GM12878 (cell line): Measurements from ENCODE around the gene PNMA8B. TPM values are rescaled to one million over a fixed set of nuclear protein-coding genes. Genes with fewer than 3 reads are reported as not detected.

ENCODE experiments used
- ATAC-seq: fragments of 200-7000 bp; cut with Tn5 transposase; 3 replicates; pipeline ENCODE4 v1.9.1; 2020; ENCODE audit warnings: mild to moderate bottlenecking, moderate library complexity
- BruUV-seq: library from RNA; stranded (reverse); fragments of 400-500 nt; replicated peaks from 2 replicates; lab custom pipeline; 2021; lab: Mats Ljungman, UMichigan
- CTCF ChIA-PET: fragments of 300-600 bp; sonication (Branson Sonifier 250); formaldehyde crosslinking; extraction: SDS; loops from one replicate; lab custom pipeline; 2021; ENCODE audit warnings: inconsistent platforms; lab: Yijun Ruan, JAX
- POLR2A ChIA-PET: fragments of 350-600 bp; formaldehyde crosslinking; extraction: SDS; loops from one replicate; lab custom pipeline; 2021; ENCODE audit warnings: inconsistent platforms; lab: Charles Lee
- RAD21 ChIA-PET: fragments of 300-600 bp; sonication (Branson Sonifier 250); formaldehyde crosslinking; loops from one replicate; lab custom pipeline; 2023; ENCODE audit warnings: antibody characterized with exemption; ENCODE audit not compliant: unreplicated experiment; lab: Charles Lee
- SMC1A ChIA-PET: fragments of 300-600 bp; sonication (Branson Sonifier 250); formaldehyde crosslinking; loops from one replicate; lab custom pipeline; 2023; ENCODE audit not compliant: unreplicated experiment, uncharacterized antibody; lab: Charles Lee
- DNase-seq: peaks from one replicate; pipeline ENCODE4 v3.0.0-alpha.2; 2011; ENCODE audit warnings: low read depth, low spot score
- FAIRE-seq: peaks from 3 replicates; lab custom pipeline; 2011; peaks lifted over from hg19 to GRCh38; lab: Jason Lieb, UNC
- H2AFZ ChIP-seq: 2 replicates; pipeline ENCODE4 v1.6.0; 2011; ENCODE audit warnings: low read depth, low read length, control low read depth; ENCODE audit not compliant: control insufficient read depth
- H3K27ac ChIP-seq: 2 replicates; pipeline ENCODE4 v1.5.1; 2011; ENCODE audit warnings: control low read depth; ENCODE audit not compliant: control insufficient read depth, insufficient read depth
- H3K27me3 ChIP-seq, 2 experiments: replicated peaks in 1 of 2; 2 replicates each; pipeline versions ENCODE4 v1.6.0 to v1.6.1; 2011; ENCODE audit warnings: low read length in 1 of 2; ENCODE audit not compliant: control insufficient read depth in 2 of 2, insufficient read depth in 2 of 2
- H3K36me3 ChIP-seq, 2 experiments: 2 replicates each; pipeline ENCODE4 v1.5.1; 2011; ENCODE audit warnings: low read length in 1 of 2; ENCODE audit not compliant: control insufficient read depth in 2 of 2, insufficient read depth in 2 of 2
- H3K4me1 ChIP-seq: 2 replicates; pipeline ENCODE4 v1.6.1; 2011; ENCODE audit warnings: mild to moderate bottlenecking, low read length, moderate library complexity, mixed read lengths; ENCODE audit not compliant: control insufficient read depth, insufficient read depth
- H3K4me2 ChIP-seq: 2 replicates; pipeline ENCODE4 v1.6.0; 2011; ENCODE audit warnings: control low read depth; ENCODE audit not compliant: control insufficient read depth, insufficient read depth
- H3K4me3 ChIP-seq: fragments of 200-600 bp; sonication (generic); 2 replicates; pipeline ENCODE4 v1.5.1; 2016
- H3K79me2 ChIP-seq: 2 replicates; pipeline ENCODE4 v1.6.0; 2011; ENCODE audit warnings: low read length; ENCODE audit not compliant: control insufficient read depth, insufficient read depth
- H3K9ac ChIP-seq: 2 replicates; pipeline ENCODE4 v1.8.0; 2011; ENCODE audit warnings: low read length, control low read depth, mixed read lengths; ENCODE audit not compliant: control insufficient read depth, insufficient read depth
- H3K9me3 ChIP-seq: replicated peaks from 3 replicates; pipeline ENCODE4 v1.5.1; 2011; ENCODE audit warnings: mild to moderate bottlenecking, low read length; ENCODE audit not compliant: control insufficient read depth, insufficient read depth
- H4K20me1 ChIP-seq: 2 replicates; pipeline ENCODE4 v1.6.0; 2011; ENCODE audit not compliant: control insufficient read depth, insufficient read depth
- CHD4 ChIP-seq: fragments of 200-600 bp; sonication (generic); IDR thresholded peaks from 2 replicates; pipeline ENCODE4 v1.6.1; 2016; ENCODE audit warnings: mild to moderate bottlenecking
- EED ChIP-seq: sonication (generic); IDR thresholded peaks from 2 replicates; pipeline ENCODE4 v1.6.1; 2016; ENCODE audit warnings: antibody characterized with exemption, low read depth
- LARP7 ChIP-seq: fragments of 450-650 bp; IDR thresholded peaks from 2 replicates; pipeline ENCODE4 v1.6.1; 2017; ENCODE audit warnings: mild to moderate bottlenecking
- NRF1 ChIP-seq: conservative IDR thresholded peaks from 2 replicates; pipeline ENCODE4 v1.6.1; 2011; ENCODE audit warnings: mild to moderate bottlenecking, low read depth, low read length, improper control_type of control experiment
- POLR2A ChIP-seq: IDR thresholded peaks from 2 replicates; pipeline ENCODE4 v1.6.1; 2011; ENCODE audit warnings: low read depth, mild to moderate bottlenecking, low read length
- YBX1 ChIP-seq: fragments of 450-650 bp; IDR thresholded peaks from 2 replicates; pipeline ENCODE4 v1.6.1; 2016; ENCODE audit warnings: antibody characterized with exemption
- ZNF384 ChIP-seq: IDR thresholded peaks from 2 replicates; pipeline ENCODE4 v1.6.1; 2012; ENCODE audit warnings: low read depth, mild to moderate bottlenecking, low read length, improper control_type of control experiment, borderline replicate concordance
- ZSCAN29 ChIP-seq: fragments of 450-650 bp; IDR thresholded peaks from 2 replicates; pipeline ENCODE4 v1.6.1; 2017; ENCODE audit warnings: mild to moderate bottlenecking, moderate library complexity
- WGBS: methylation state at CpG from one replicate; pipeline ENCODE4 v1.1.6; 2016; ENCODE audit warnings: low lambda C conversion rate; ENCODE audit not compliant: insufficient replicate concordance, insufficient coverage; ENCODE audit errors: missing lambda C conversion rate; 5-methylcytosine and 5-hydroxymethylcytosine counted together
- in situ Hi-C: fragments of 300-500 bp; cut with MboI; formaldehyde crosslinking; loops from 9 replicates; pipeline ENCODE4 v1.14.3; 2018; ENCODE audit warnings: mixed read lengths
- intact Hi-C: fragments of 100-400 bp; cut with micrococcal nuclease; formaldehyde crosslinking; loops from one replicate; pipeline ENCODE4 v1.14.2; 2022; ENCODE audit not compliant: unreplicated experiment
- polyA plus RNA-seq, 11 experiments: library from polyadenylated mRNA; depleted of rRNA in 4 of 11; unstranded in 6 of 11; stranded (reverse) in 5 of 11; fragments of >200 nt; fragmentation: Nextera tagmentation in 4 of 11; fragmentation: Illumina TruSeq in 1 of 11; extraction: Ambion mirVana in 4 of 11; extraction: Trizol in 1 of 11; gene quantifications; 1 replicate in 1 of 11; 2 replicates in 10 of 11; pipeline versions ENCODE4 v1.2.1 to v1.2.3, GENCODE V29; 2011 to 2016; ENCODE audit warnings: inconsistent platforms in 2 of 11, missing spikeins in 2 of 11, low read depth in 1 of 11
- total RNA-seq, 4 experiments: library from RNA; depleted of rRNA in 3 of 4; stranded (reverse); fragments of >200 nt in 3 of 4; fragmentation: Illumina TruSeq in 1 of 4; extraction: Trizol in 1 of 4; gene quantifications; 2 replicates each; pipeline versions ENCODE4 v1.2.1 to v1.2.3, GENCODE V29; 2013 to 2021
- TF ChIP-seq, protein P1 (sequence below): IDR thresholded peaks from 2 replicates; pipeline ENCODE4 v1.6.1; 2011; ENCODE audit warnings: mild to moderate bottlenecking, low read depth, low read length, moderate library complexity; ENCODE audit not compliant: insufficient replicate concordance
- TF ChIP-seq, protein P2 (sequence below): fragments of 450-650 bp; IDR thresholded peaks from 2 replicates; pipeline ENCODE4 v1.6.1; 2018; ENCODE audit warnings: mild to moderate bottlenecking, low read depth, moderate library complexity; ENCODE audit not compliant: partially characterized antibody
- TF ChIP-seq, protein P3 (sequence below): fragments of 450-650 bp; IDR thresholded peaks from 2 replicates; pipeline ENCODE4 v1.6.1; 2016; ENCODE audit warnings: mild to moderate bottlenecking

The PNMA8B gene
- total and polyA plus RNA-seq, 10 of the 15 experiments (the other 5 are each of a cell fraction or from before 2014, with no cell fraction given): 0.01 TPM; not detected in 9

DNA sequence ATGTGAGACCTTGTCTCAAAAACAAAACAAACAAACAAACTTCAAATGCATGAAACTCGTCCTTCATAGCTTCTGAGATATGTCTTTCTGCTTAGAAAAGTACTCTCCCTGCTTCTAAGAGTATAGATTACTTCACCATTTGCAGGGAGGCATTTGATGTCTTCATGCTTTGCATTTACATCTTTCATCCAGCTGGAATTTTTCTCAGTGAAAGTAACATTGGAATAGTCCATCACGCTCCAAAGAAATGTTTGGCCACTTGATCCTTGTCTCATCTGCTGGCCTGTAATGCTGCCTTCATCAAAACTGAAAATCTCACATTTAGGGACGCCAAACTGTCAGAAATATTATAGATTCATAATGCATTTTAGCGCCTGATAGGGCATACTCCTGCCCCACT is 43.5 kb downstream of the PNMA8B start (continued):
- TF ChIP-seq EED: no peak

DNA sequence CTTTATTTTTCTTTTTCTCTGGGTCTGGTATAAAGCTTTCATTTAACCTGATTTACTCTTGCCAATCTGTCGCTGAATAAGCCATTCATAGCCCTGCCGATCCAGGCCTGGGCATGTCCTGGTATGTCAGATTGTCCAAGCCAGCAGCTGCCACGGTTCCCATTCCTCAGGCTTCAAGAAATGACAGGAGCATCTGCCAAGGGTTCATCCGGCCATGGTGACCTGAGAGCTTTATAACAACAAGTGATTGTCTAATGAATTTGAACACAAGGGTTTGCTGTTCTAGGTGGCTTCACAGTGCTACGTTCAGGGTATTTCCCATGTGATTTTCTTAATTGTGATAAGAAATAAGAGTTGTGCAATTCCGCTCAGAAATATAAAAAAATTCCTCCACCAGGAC is 44.3 kb downstream of the PNMA8B start:
- SMC1A ChIA-PET: interaction anchor here (1.3 kb wide), 1 partner anchor 10 kb away, joined by 4 read pairs; no protein-coding TSS in a partner anchor
- CTCF ChIA-PET: interaction anchor here (1.6 kb wide), 1 partner anchor 14 kb away, joined by 3 read pairs; no protein-coding TSS in a partner anchor
- H3K27ac ChIP-seq: no peak overlapping the region
- H3K9ac ChIP-seq: no peak overlapping the region
- intact Hi-C loops (no loop called here), in situ Hi-C loops (no loop called here)
- H3K4me3 ChIP-seq: no peak overlapping the region
- no peaks in the 10 kb centered on the region for H3K79me2 ChIP-seq
- no TSS peak for BruUV-seq
- RAD21 ChIA-PET: no interaction called here
- no peak for TF ChIP-seq POLR2A
- no peak for TF ChIP-seq NRF1
- no peak for TF ChIP-seq CHD4
- no peak for TF ChIP-seq ZSCAN29
- no peak for TF ChIP-seq ZNF384
- TF ChIP-seq YBX1: no peak
- TF ChIP-seq, all 136 proteins: peak for 0
- H3K36me3 ChIP-seq: no peaks in the 10 kb centered on the region
- no peak for ATAC-seq
- H3K4me2 ChIP-seq: no peak overlapping the region
- H3K4me1 ChIP-seq: no peaks in the 10 kb centered on the region
- H4K20me1 ChIP-seq: no peaks in the 10 kb centered on the region
- H3K9me3 ChIP-seq: no peaks in the 10 kb centered on the region; the same call in 2 of the 3 replicates
- 46% methylated on average over 6 of the region's 6 CpGs for WGBS
- no peak for DNase-seq
- no peaks in the 10 kb centered on the region; a peak in 1 of 4 replicates for H3K27me3 ChIP-seq
- no peak overlapping the region for H2AFZ ChIP-seq
- FAIRE-seq: no peak
- POLR2A ChIA-PET: no interaction called here

DNA sequence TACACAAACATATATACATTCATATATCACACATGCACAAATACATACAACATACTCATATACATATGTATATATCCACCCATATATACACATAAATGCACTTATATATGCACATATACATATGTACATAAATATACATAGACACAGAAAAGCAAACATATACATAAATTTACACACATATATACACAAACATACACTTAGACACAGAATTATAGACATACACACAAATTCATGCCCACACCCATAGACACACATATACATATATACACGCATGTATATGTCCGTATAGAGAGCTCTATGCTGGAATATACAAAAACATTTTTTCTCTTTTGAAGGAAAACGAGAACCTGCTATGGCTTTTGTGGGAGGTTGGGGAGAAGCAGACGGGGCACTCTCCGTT is 44.9 kb downstream of the PNMA8B start:
- DNase-seq (no peak), ATAC-seq (no peak), FAIRE-seq (no peak)
- POLR2A ChIA-PET: no interaction called here
- RAD21 ChIA-PET: no interaction called here
- SMC1A ChIA-PET: interaction anchor here (1.3 kb wide), 1 partner anchor 10 kb away, joined by 4 read pairs; no protein-coding TSS in a partner anchor
- Histone ChIP-seq H4K20me1 (no peaks in the 10 kb centered on the region), H3K9ac (no peak overlapping the region), H3K4me1 (no peaks in the 10 kb centered on the region), H3K27ac (no peak overlapping the region), H3K9me3 (no peaks in the 10 kb centered on the region; the same call in 2 of the 3 replicates), H3K27me3 (no peaks in the 10 kb centered on the region; a peak in 1 of 4 replicates), H3K36me3 (no peaks in the 10 kb centered on the region), H2AFZ (no peak overlapping the region), H3K4me2 (no peak overlapping the region), H3K4me3 (no peak overlapping the region), H3K79me2 (no peaks in the 10 kb centered on the region)
- 44% methylated on average over 5 of the region's 5 CpGs for WGBS
- in situ Hi-C loops: no loop called here
- CTCF ChIA-PET: interaction anchor here (1.6 kb wide), 1 partner anchor 14 kb away, joined by 3 read pairs; no protein-coding TSS in a partner anchor
- intact Hi-C loops: no loop called here
- BruUV-seq: no TSS peak
- TF ChIP-seq, protein P1, sequence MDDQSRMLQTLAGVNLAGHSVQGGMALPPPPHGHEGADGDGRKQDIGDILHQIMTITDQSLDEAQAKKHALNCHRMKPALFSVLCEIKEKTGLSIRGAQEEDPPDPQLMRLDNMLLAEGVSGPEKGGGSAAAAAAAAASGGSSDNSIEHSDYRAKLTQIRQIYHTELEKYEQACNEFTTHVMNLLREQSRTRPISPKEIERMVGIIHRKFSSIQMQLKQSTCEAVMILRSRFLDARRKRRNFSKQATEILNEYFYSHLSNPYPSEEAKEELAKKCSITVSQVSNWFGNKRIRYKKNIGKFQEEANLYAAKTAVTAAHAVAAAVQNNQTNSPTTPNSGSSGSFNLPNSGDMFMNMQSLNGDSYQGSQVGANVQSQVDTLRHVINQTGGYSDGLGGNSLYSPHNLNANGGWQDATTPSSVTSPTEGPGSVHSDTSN: no peak
- TF ChIP-seq, protein P2, sequence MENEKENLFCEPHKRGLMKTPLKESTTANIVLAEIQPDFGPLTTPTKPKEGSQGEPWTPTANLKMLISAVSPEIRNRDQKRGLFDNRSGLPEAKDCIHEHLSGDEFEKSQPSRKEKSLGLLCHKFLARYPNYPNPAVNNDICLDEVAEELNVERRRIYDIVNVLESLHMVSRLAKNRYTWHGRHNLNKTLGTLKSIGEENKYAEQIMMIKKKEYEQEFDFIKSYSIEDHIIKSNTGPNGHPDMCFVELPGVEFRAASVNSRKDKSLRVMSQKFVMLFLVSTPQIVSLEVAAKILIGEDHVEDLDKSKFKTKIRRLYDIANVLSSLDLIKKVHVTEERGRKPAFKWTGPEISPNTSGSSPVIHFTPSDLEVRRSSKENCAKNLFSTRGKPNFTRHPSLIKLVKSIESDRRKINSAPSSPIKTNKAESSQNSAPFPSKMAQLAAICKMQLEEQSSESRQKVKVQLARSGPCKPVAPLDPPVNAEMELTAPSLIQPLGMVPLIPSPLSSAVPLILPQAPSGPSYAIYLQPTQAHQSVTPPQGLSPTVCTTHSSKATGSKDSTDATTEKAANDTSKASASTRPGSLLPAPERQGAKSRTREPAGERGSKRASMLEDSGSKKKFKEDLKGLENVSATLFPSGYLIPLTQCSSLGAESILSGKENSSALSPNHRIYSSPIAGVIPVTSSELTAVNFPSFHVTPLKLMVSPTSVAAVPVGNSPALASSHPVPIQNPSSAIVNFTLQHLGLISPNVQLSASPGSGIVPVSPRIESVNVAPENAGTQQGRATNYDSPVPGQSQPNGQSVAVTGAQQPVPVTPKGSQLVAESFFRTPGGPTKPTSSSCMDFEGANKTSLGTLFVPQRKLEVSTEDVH: no peak
- no peak for TF ChIP-seq LARP7
- TF ChIP-seq, protein P3, sequence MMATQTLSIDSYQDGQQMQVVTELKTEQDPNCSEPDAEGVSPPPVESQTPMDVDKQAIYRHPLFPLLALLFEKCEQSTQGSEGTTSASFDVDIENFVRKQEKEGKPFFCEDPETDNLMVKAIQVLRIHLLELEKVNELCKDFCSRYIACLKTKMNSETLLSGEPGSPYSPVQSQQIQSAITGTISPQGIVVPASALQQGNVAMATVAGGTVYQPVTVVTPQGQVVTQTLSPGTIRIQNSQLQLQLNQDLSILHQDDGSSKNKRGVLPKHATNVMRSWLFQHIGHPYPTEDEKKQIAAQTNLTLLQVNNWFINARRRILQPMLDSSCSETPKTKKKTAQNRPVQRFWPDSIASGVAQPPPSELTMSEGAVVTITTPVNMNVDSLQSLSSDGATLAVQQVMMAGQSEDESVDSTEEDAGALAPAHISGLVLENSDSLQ: no peak
